Left ventricle myocardium inferior (tissue), 1 donor: ENCODE measurements around the gene PDZRN3. TPM values are rescaled to one million over a fixed set of nuclear protein-coding genes. Genes with fewer than 3 reads are reported as not detected.

Experiments
- DNase-seq: peaks from one replicate; pipeline ENCODE4 v3.0.0-alpha.2; 2020
- H3K27ac ChIP-seq: fragments of 200-600 bp; replicated peaks from 2 replicates; pipeline ENCODE4 v1.8.0; 2021
- H3K27me3 ChIP-seq: fragments of 200-600 bp; 2 replicates; pipeline ENCODE4 v1.8.0; 2021; ENCODE audit warnings: low read depth
- H3K36me3 ChIP-seq: fragments of 200-600 bp; 2 replicates; pipeline ENCODE4 v1.8.0; 2021
- H3K4me1 ChIP-seq: fragments of 200-600 bp; 2 replicates; pipeline ENCODE4 v1.8.0; 2021
- H3K4me3 ChIP-seq: fragments of 200-600 bp; 2 replicates; pipeline ENCODE4 v1.8.0; 2021; ENCODE audit warnings: mild to moderate bottlenecking, moderate library complexity
- H3K9me3 ChIP-seq: fragments of 200-600 bp; replicated peaks from 2 replicates; pipeline ENCODE4 v1.8.0; 2021
- CTCF ChIP-seq: fragments of 200-600 bp; IDR thresholded peaks from 2 replicates; pipeline ENCODE4 v1.8.0; 2021; ENCODE audit warnings: antibody characterized with exemption, mild to moderate bottlenecking, borderline replicate concordance
- intact Hi-C: fragments of 100-400 bp; cut with micrococcal nuclease; formaldehyde crosslinking; loops from one replicate; pipeline ENCODE4 v1.11.0; 2022
- total RNA-seq: library from RNA; stranded (reverse); fragmentation: NEBNext Ultra II Directional; extraction: Animal tissue kit (Norgen Biotek cat#: 25700); gene quantifications from one replicate; pipeline ENCODE4 v1.2.1, GENCODE V29; 2021
- donor health status: DM: no; HTN: yes; CAD: no; lungs with severe emphysema.

Gene PDZRN3
- total RNA-seq, 1 donor from 2014 or later = 114 TPM

- Histone ChIP-seq H3K27ac (no peak overlapping the region), H3K27me3 (no peaks in the 10 kb centered on the region), H3K4me3 (no peak overlapping the region), H3K9me3 (peaks cover 27% of the 10 kb centered on the region), H3K4me1 (no peaks in the 10 kb centered on the region), H3K36me3 (no peaks in the 10 kb centered on the region)
- TF ChIP-seq CTCF = no peak
- DNase-seq = no peak
- intact Hi-C loops = no loop called here
These were observed 261.6 kb downstream of the PDZRN3 start for GRCh38 chr3:73363093-73363492.

- Histone ChIP-seq H3K4me1 (no peaks in the 10 kb centered on the region), H3K9me3 (peaks cover 27% of the 10 kb centered on the region), H3K27me3 (no peaks in the 10 kb centered on the region), H3K36me3 (no peaks in the 10 kb centered on the region), H3K27ac (no peak overlapping the region), H3K4me3 (no peak overlapping the region)
- TF ChIP-seq CTCF = no peak
- no peak for DNase-seq
- intact Hi-C loops = no loop called here
These were observed 263.1 kb downstream of the PDZRN3 start for GRCh38 chr3:73361591-73361990.

GRCh38 chr3:73353649-73354217, 271.0 kb downstream of the PDZRN3 start:
- H3K9me3 ChIP-seq = no peaks in the 10 kb centered on the region
- peak overlapping the region; percentile 40 for H3K27ac ChIP-seq
- no peaks in the 10 kb centered on the region for H3K36me3 ChIP-seq
- peaks cover 37% of the 10 kb centered on the region for H3K4me1 ChIP-seq
- intact Hi-C loops = no loop called here
- no peak for TF ChIP-seq CTCF
- no peak for DNase-seq
- H3K4me3 ChIP-seq = no peak overlapping the region
- no peaks in the 10 kb centered on the region for H3K27me3 ChIP-seq

- no peak for DNase-seq
- no peak for TF ChIP-seq CTCF
- Histone ChIP-seq H3K4me3 (no peak overlapping the region), H3K36me3 (no peaks in the 10 kb centered on the region), H3K9me3 (no peaks in the 10 kb centered on the region), H3K4me1 (peaks cover 37% of the 10 kb centered on the region), H3K27me3 (no peaks in the 10 kb centered on the region), H3K27ac (peak overlapping the region; percentile 75)
- intact Hi-C loops = no loop called here
These were observed 271.7 kb downstream of the PDZRN3 start for GRCh38 chr3:73352841-73353645.

GRCh38 chr3:73351423-73352071, 273.2 kb downstream of the PDZRN3 start:
- Histone ChIP-seq H3K36me3 (no peaks in the 10 kb centered on the region), H3K27me3 (no peaks in the 10 kb centered on the region), H3K4me3 (peak overlapping the region; percentile 13), H3K9me3 (no peaks in the 10 kb centered on the region), H3K4me1 (peaks cover 41% of the 10 kb centered on the region), H3K27ac (peak overlapping the region; percentile 75)
- no peak for TF ChIP-seq CTCF
- peak; percentile 52 for DNase-seq
- intact Hi-C loops = no loop called here
